Osteocyte (in vitro differentiated cells): ENCODE measurements around the gene RABGAP1L. TPM values are rescaled to one million over a fixed set of nuclear protein-coding genes. Genes with fewer than 3 reads are reported as not detected.

Experiments used
- DNase-seq: peaks from one replicate; pipeline ENCODE4 v3.0.0; 2021; ENCODE audit warnings: mixed read lengths; ENCODE audit not compliant: unreplicated experiment; ENCODE audit errors: extremely low spot score
- H3K27ac Mint-ChIP-seq: one replicate; pipeline ENCODE4 v1.8.0; 2021; ENCODE audit warnings: mild to moderate bottlenecking, mixed read lengths; ENCODE audit not compliant: unreplicated experiment
- H3K27me3 Mint-ChIP-seq: one replicate; pipeline ENCODE4 v1.8.0; 2021; ENCODE audit warnings: mixed read lengths; ENCODE audit not compliant: unreplicated experiment
- H3K36me3 Mint-ChIP-seq: one replicate; pipeline ENCODE4 v1.8.0; 2021; ENCODE audit warnings: mixed read lengths; ENCODE audit not compliant: unreplicated experiment
- H3K4me1 Mint-ChIP-seq: one replicate; pipeline ENCODE4 v1.8.0; 2021; ENCODE audit warnings: mixed read lengths; ENCODE audit not compliant: unreplicated experiment
- H3K4me3 Mint-ChIP-seq: one replicate; pipeline ENCODE4 v1.8.0; 2021; ENCODE audit warnings: mild to moderate bottlenecking, moderate library complexity, mixed read lengths; ENCODE audit not compliant: unreplicated experiment
- H3K9me3 Mint-ChIP-seq: one replicate; pipeline ENCODE4 v1.8.0; 2021; ENCODE audit warnings: mixed read lengths; ENCODE audit not compliant: unreplicated experiment
- CTCF ChIP-seq: fragments of 200-600 bp; sonication (generic); IDR thresholded peaks from 2 replicates; pipeline ENCODE4 v1.5.0; 2021; ENCODE audit warnings: antibody characterized with exemption, mild to moderate bottlenecking, moderate library complexity
- total RNA-seq: library from RNA; stranded (reverse); gene quantifications from 2 replicates; pipeline ENCODE4 v1.2.1, GENCODE V29; 2021

The RABGAP1L gene
- total RNA-seq, 1 donor from 2014 or later = 29.3 TPM

GRCh38 chr1:174428033-174428432 lies 268.7 kb downstream of the RABGAP1L start:
- H3K36me3 Mint-ChIP-seq = no peaks in the 10 kb centered on the region
- TF ChIP-seq CTCF = no peak
- H3K9me3 Mint-ChIP-seq = no peaks in the 10 kb centered on the region
- no peak overlapping the region for H3K4me3 Mint-ChIP-seq
- no peaks in the 10 kb centered on the region for H3K27me3 Mint-ChIP-seq
- no peak for DNase-seq
- no peak overlapping the region for H3K27ac Mint-ChIP-seq
- H3K4me1 Mint-ChIP-seq = no peaks in the 10 kb centered on the region

- Mint-ChIP-seq H3K27me3 (no peaks in the 10 kb centered on the region), H3K27ac (no peak overlapping the region), H3K4me1 (no peaks in the 10 kb centered on the region), H3K36me3 (no peaks in the 10 kb centered on the region), H3K9me3 (no peaks in the 10 kb centered on the region), H3K4me3 (no peak overlapping the region)
- TF ChIP-seq CTCF = no peak
- DNase-seq = no peak
Observed at GRCh38 chr1:174428739-174429138, 269.4 kb downstream of the RABGAP1L start.

- Mint-ChIP-seq H3K4me3 (no peak overlapping the region), H3K36me3 (peaks cover 5% of the 10 kb centered on the region), H3K9me3 (peaks cover 5% of the 10 kb centered on the region), H3K4me1 (no peaks in the 10 kb centered on the region), H3K27ac (no peak overlapping the region), H3K27me3 (no peaks in the 10 kb centered on the region)
- DNase-seq = no peak
- TF ChIP-seq CTCF = no peak
Observed at GRCh38 chr1:174433451-174433850, 274.1 kb downstream of the RABGAP1L start.

- TF ChIP-seq CTCF = no peak
- no peaks in the 10 kb centered on the region for H3K9me3 Mint-ChIP-seq
- DNase-seq = no peak
- no peaks in the 10 kb centered on the region for H3K27me3 Mint-ChIP-seq
- no peaks in the 10 kb centered on the region for H3K4me1 Mint-ChIP-seq
- H3K27ac Mint-ChIP-seq = no peak overlapping the region
- H3K4me3 Mint-ChIP-seq = no peak overlapping the region
- no peaks in the 10 kb centered on the region for H3K36me3 Mint-ChIP-seq
Observed at GRCh38 chr1:174445351-174445750, 286.0 kb downstream of the RABGAP1L start.

GRCh38 chr1:174445817-174446216 lies 286.5 kb downstream of the RABGAP1L start:
- no peak for TF ChIP-seq CTCF
- no peak overlapping the region for H3K4me3 Mint-ChIP-seq
- no peaks in the 10 kb centered on the region for H3K27me3 Mint-ChIP-seq
- H3K27ac Mint-ChIP-seq = no peak overlapping the region
- no peaks in the 10 kb centered on the region for H3K36me3 Mint-ChIP-seq
- H3K4me1 Mint-ChIP-seq = no peaks in the 10 kb centered on the region
- no peak for DNase-seq
- H3K9me3 Mint-ChIP-seq = no peaks in the 10 kb centered on the region
